ENCODE measurements around the gene RTKN2.

GRCh38 chr10:62264126-62264525 lies 4.5 kb downstream of the RTKN2 start:
- TF ChIP-seq CTCF (IDR thresholded peaks at IDR 0.05) (no peak), POLR2A (IDR thresholded peaks at IDR 0.05) (no peak)

Measured in Peyer's patch (tissue), 4 donors.